Sigmoid colon (tissue), 7 donors: ENCODE data around the gene UGP2. TPM values are rescaled to one million over a fixed set of nuclear protein-coding genes. Genes with fewer than 3 reads are reported as not detected.
A peak's percentile ranks its signal among the peaks of the same experiment; 100 is the strongest.

Experiments
- DNase-seq: peaks from one replicate; pipeline ENCODE4 v3.0.0-alpha.2; 2019
- H3K27ac ChIP-seq, 4 donors: fragments of 200-600 bp; sonication (generic); one replicate each; pipeline ENCODE4 v1.5.1; 2016 to 2019; ENCODE audit warnings: mild to moderate bottlenecking in 1 of 4
- H3K27me3 ChIP-seq, 3 donors: fragments of 200-600 bp; sonication (generic); one replicate each; pipeline ENCODE4 v1.5.1; 2019; ENCODE audit warnings: mild to moderate bottlenecking in 1 of 3
- H3K36me3 ChIP-seq, 4 donors: fragments of 200-600 bp; sonication (generic); one replicate each; pipeline ENCODE4 v1.5.1; 2016 to 2019
- H3K4me1 ChIP-seq, 4 donors: fragments of 200-600 bp; sonication (generic); one replicate each; pipeline ENCODE4 v1.5.1; 2017 to 2019
- H3K4me3 ChIP-seq, 4 donors: fragments of 200-600 bp; sonication (generic); one replicate each; pipeline ENCODE4 v1.5.1; 2017 to 2019; ENCODE audit warnings: mild to moderate bottlenecking in 2 of 4, moderate library complexity in 1 of 4
- H3K9me3 ChIP-seq, 4 donors: fragments of 200-600 bp in 3 of 4; sonication (generic) in 3 of 4; one replicate each; pipeline versions ENCODE4 v1.5.1 to v1.6.1; 2013 to 2019
- EP300 ChIP-seq, 4 donors: sonication (generic); formaldehyde crosslinking; IDR thresholded peaks; one replicate each; pipeline ENCODE4 v1.6.1; 2017; ENCODE audit warnings: antibody characterized with exemption in 4 of 4
- POLR2A ChIP-seq, 2 donors: fragments of 450-650 bp; IDR thresholded peaks; one replicate each; pipeline ENCODE4 v1.6.1; 2016; ENCODE audit warnings: antibody characterized with exemption in 2 of 2, mild to moderate bottlenecking in 2 of 2, moderate library complexity in 2 of 2
- POLR2AphosphoS5 ChIP-seq, 4 donors: sonication (generic); formaldehyde crosslinking; IDR thresholded peaks; one replicate each; pipeline ENCODE4 v1.6.1; 2017; ENCODE audit warnings: antibody characterized with exemption in 4 of 4
- WGBS, 2 donors: extraction: QIAGEN DNeasy Blood & Tissue Kit; methylation state at CpG; one replicate each; pipeline ENCODE4 v1.1.7; 2013; 5-methylcytosine and 5-hydroxymethylcytosine counted together
- intact Hi-C: fragments of 100-400 bp; cut with DNase I; formaldehyde crosslinking; loops from one replicate; pipeline ENCODE4 v1.15.1; 2023
- polyA plus RNA-seq, 3 donors: library from polyadenylated mRNA; stranded (reverse); fragments of 200-250 nt; gene quantifications; one replicate each; pipeline ENCODE4 v1.2.3, GENCODE V29; 2013
- total RNA-seq, 4 donors: library from RNA; depleted of rRNA; stranded (reverse); fragments of >200 nt; gene quantifications; one replicate each; pipeline ENCODE4 v1.1.0, GENCODE V29; 2016
- TF ChIP-seq, protein P1 (sequence below), 4 experiments: fragments of 450-650 bp in 3 of 4; fragments of 200-600 bp in 1 of 4; IDR thresholded peaks; one replicate each; pipeline ENCODE4 v1.5.1; 2016 to 2019; ENCODE audit warnings: antibody characterized with exemption in 4 of 4, mild to moderate bottlenecking in 3 of 4, moderate library complexity in 2 of 4
- donor health status: healthy with polysubstance abuse.
- donor health status: Bipolar disorder and iron deficiency.
- donor health status: healthy.

Gene UGP2
- total and polyA plus RNA-seq, 7 donors, result 132 to 809 (median 195) TPM

DNA sequence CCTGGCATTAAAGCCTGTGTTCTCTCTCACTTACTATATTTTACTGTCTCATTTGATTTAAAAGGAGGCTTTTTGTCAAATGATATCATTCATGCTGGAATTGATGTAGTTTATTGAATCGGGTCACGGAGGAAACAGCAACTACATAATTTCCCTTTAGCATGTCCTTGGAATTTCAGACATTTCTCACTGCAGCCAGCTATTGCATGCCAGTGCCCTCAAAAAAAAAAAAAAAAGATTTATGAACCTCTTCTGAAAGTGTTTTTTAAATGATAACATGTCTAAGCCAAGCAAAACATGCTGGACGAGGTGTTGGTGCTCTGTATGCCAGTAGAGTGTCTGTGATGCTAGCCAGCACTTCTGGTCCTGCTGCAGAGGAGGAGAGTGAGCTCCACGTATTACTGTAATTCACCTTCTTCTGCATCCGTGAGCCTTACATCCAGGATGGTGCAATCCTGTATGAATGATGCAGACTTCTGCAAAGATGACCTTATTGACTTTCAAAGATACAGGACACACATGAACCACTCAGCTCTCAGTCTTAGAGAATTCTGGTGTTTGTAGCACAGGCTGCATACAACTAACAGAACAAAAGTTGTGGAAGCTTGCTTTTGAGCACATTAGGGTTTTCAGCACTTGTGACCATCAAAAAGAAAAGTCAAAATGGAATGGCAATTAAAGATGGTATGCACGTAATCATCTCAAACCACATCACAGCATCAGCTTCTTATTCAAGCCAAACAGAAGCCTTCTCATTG lies 31.1 kb downstream of the UGP2 start:
- no peak for TF ChIP-seq POLR2A (IDR thresholded peaks at IDR 0.05)
- TF ChIP-seq, protein P1, sequence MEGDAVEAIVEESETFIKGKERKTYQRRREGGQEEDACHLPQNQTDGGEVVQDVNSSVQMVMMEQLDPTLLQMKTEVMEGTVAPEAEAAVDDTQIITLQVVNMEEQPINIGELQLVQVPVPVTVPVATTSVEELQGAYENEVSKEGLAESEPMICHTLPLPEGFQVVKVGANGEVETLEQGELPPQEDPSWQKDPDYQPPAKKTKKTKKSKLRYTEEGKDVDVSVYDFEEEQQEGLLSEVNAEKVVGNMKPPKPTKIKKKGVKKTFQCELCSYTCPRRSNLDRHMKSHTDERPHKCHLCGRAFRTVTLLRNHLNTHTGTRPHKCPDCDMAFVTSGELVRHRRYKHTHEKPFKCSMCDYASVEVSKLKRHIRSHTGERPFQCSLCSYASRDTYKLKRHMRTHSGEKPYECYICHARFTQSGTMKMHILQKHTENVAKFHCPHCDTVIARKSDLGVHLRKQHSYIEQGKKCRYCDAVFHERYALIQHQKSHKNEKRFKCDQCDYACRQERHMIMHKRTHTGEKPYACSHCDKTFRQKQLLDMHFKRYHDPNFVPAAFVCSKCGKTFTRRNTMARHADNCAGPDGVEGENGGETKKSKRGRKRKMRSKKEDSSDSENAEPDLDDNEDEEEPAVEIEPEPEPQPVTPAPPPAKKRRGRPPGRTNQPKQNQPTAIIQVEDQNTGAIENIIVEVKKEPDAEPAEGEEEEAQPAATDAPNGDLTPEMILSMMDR (IDR thresholded peaks at IDR 0.05), result no peak
- no peak for TF ChIP-seq POLR2AphosphoS5 (IDR thresholded peaks at IDR 0.05)
- no peak for TF ChIP-seq EP300 (IDR thresholded peaks at IDR 0.05)
- peaks cover 0 to 43% (median 25%) of the 10 kb centered on the region in 4 donors for H3K4me1 ChIP-seq
- H3K4me3 ChIP-seq, result no peak overlapping the region
- H3K36me3 ChIP-seq, result no peaks in the 10 kb centered on the region
- H3K27ac ChIP-seq, result peak overlapping the region in 1 of 4 donors; percentile 52
- 80 to 95% methylated on average over 6 of the region's 6 CpGs for WGBS, 2 donors
- H3K27me3 ChIP-seq, result no peaks in the 10 kb centered on the region
- intact Hi-C loops, result no loop called here
- DNase-seq, result no peak
- no peaks in the 10 kb centered on the region for H3K9me3 ChIP-seq

DNA sequence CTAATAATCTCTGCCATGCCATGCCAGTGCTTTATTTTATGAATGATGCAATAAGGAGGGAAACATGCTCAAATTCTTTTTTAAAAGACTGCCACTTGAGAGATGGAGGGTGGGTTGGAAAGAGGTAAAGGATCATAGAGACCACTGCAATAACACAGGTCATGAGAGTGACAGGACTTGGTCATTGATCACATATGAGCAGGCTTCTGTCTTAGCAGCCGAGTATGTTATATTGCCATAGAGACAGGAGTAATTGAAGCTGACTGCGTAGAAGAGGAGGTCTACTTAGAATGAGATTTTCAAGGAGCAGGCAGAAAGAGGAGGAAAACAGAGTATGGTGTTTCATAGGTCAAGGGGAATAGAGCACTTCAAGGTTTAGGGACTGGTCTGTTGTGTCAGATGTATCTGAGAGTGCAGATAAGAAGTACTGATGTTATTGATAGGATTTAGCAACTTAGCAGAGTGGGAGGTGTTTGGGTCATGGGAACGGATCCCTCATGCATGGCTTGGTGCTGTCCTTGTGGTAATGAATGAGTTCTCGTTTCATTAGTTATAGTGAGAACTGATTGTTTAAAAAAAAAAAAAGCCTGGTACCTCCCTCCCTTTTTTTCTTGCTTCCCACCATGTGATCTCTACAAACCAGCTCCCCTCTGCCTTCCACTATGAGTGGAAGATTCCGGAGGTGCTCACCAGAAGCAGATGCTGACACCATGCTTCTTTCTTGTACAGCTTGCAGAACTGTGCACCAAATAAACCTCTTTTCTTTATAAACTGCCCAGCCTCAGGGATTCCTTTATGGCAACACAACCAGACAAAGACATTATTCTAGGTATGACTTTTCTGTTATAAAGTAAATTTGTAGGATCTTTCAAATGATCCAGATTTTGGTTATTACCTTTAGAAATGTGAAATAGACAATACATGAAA lies 32.8 kb downstream of the UGP2 start:
- TF ChIP-seq POLR2A (IDR thresholded peaks at IDR 0.05) (no peak), EP300 (IDR thresholded peaks at IDR 0.05) (no peak)
- TF ChIP-seq, protein P1 (IDR thresholded peaks at IDR 0.05), result no peak
- Histone ChIP-seq H3K36me3 (no peaks in the 10 kb centered on the region), H3K4me3 (no peak overlapping the region), H3K4me1 (peaks cover 0 to 43% (median 25%) of the 10 kb centered on the region in 4 donors), H3K27ac (peak overlapping the region in 1 of 4 donors; percentile 77), H3K9me3 (no peaks in the 10 kb centered on the region), H3K27me3 (no peaks in the 10 kb centered on the region)
- intact Hi-C loops, result no loop called here
- no peak for DNase-seq
- 94 to 96% methylated on average over 5 of the region's 5 CpGs for WGBS, 2 donors

DNA sequence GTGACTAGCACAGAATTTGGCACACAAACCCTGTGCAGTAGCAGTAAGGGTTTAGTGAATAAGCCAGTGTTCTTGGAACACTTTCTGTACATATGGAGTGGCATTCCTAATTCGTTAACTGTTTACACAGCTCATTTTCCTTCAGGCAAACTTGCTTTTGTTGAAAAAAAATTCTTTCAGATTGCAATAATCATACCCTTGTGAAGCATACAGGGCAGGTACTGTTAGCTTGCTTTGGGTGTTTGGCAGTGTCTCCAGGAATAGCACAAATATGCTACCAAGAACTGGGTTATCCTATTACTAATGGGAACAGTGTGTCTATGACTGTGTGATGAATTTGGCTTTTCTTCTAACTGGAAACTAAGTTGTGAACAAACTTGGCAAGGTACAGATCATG lies 33.4 kb downstream of the UGP2 start:
- WGBS, 2 donors, result 80 to 84% methylated on average over 1 of the region's 1 CpG
- Histone ChIP-seq H3K9me3 (no peaks in the 10 kb centered on the region), H3K4me3 (no peak overlapping the region), H3K36me3 (no peaks in the 10 kb centered on the region), H3K4me1 (peaks cover 0 to 43% (median 25%) of the 10 kb centered on the region in 4 donors), H3K27ac (peak overlapping the region in 1 of 4 donors; percentile 77), H3K27me3 (no peaks in the 10 kb centered on the region)
- intact Hi-C loops, result no loop called here
- TF ChIP-seq, protein P1 (IDR thresholded peaks at IDR 0.05), result no peak
- TF ChIP-seq POLR2AphosphoS5 (IDR thresholded peaks at IDR 0.05) (no peak), EP300 (IDR thresholded peaks at IDR 0.05) (no peak), POLR2A (IDR thresholded peaks at IDR 0.05) (no peak)
- DNase-seq, result no peak

DNA sequence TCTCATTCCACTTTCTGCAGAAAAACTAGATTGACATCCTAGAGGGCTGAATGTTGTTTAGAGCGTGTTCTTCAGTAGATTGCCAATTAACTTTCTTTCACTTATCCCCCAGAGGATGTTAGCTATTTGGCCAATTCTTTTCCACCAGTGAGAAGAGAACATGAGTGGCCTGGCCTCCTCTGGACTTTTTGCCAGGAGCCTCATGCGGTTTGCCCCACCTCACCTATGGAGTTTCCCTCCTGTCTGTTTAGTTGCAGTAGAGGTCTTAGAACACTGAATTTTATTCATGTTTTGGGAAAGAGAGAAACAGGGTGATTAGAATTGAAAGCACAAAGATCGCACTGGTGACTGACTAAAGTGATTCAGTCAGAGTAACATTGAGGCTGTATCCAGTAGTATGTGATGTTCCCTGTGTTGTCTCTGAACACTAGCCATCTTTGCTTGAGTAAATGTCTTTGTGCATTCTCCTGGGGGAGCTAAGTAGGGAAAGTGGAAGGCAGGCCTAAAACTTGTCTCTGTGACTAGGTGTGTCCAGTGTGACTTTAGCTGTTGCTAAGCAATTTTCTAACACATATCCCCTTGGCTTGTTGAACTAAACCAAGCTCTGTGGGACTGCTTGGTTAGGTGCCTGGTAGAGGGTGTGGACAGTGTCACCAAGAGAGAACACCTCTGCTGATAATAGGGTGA lies 34.0 kb downstream of the UGP2 start:
- no peaks in the 10 kb centered on the region for H3K36me3 ChIP-seq
- 94 to 95% methylated on average over 3 of the region's 3 CpGs for WGBS, 2 donors
- no peaks in the 10 kb centered on the region for H3K27me3 ChIP-seq
- DNase-seq, result no peak
- H3K9me3 ChIP-seq, result no peaks in the 10 kb centered on the region
- H3K4me3 ChIP-seq, result no peak overlapping the region
- H3K27ac ChIP-seq, result peak overlapping the region in 2 of 4 donors; percentile 2 to 77
- H3K4me1 ChIP-seq, result peaks cover 0 to 41% (median 24%) of the 10 kb centered on the region in 4 donors
- TF ChIP-seq, protein P1 (IDR thresholded peaks at IDR 0.05), result no peak
- TF ChIP-seq POLR2AphosphoS5 (IDR thresholded peaks at IDR 0.05) (no peak), EP300 (IDR thresholded peaks at IDR 0.05) (no peak), POLR2A (IDR thresholded peaks at IDR 0.05) (no peak)
- intact Hi-C loops, result no loop called here
